K562 (cell line): ENCODE measurements around the gene URGCP. TPM values are rescaled to one million over a fixed set of nuclear protein-coding genes. Genes with fewer than 3 reads are reported as not detected.
A peak's percentile ranks its signal among the peaks of the same experiment; 100 is the strongest.

Experiments used
- CBX3 ChIP-seq, 2 experiments: IDR thresholded peaks; 1 replicate in 1 of 2; 2 replicates in 1 of 2; pipeline ENCODE4 v1.6.1; 2012; ENCODE audit warnings: inconsistent platforms in 2 of 2, low read length in 2 of 2, borderline replicate concordance in 1 of 2, control low read depth in 1 of 2
- CTBP1 ChIP-seq: fragments of 450-650 bp; IDR thresholded peaks from 2 replicates; pipeline ENCODE4 v1.6.1; 2016; ENCODE audit warnings: borderline replicate concordance
- CXXC5 ChIP-seq: fragments of 250-450 bp; sonication (Bioruptor Pico); IDR thresholded peaks from 2 replicates; pipeline ENCODE4 v1.8.0; 2022; ENCODE audit warnings: inconsistent platforms, mild to moderate bottlenecking, moderate library complexity
- EHMT2 ChIP-seq: fragments of 450-650 bp; IDR thresholded peaks from 2 replicates; pipeline ENCODE4 v1.6.1; 2018; ENCODE audit warnings: antibody characterized with exemption
- EP400 ChIP-seq: fragments of 450-650 bp; IDR thresholded peaks from 2 replicates; pipeline ENCODE4 v1.6.1; 2017; ENCODE audit warnings: antibody characterized with exemption, mild to moderate bottlenecking, moderate library complexity
- ERF ChIP-seq: fragments of 450-650 bp; formaldehyde crosslinking; IDR thresholded peaks from 2 replicates; pipeline ENCODE4 v1.4.0; 2020; ENCODE audit warnings: mild to moderate bottlenecking, mixed read lengths
- ESRRA ChIP-seq: fragments of 450-650 bp; IDR thresholded peaks from 2 replicates; pipeline ENCODE4 v1.6.1; 2014; ENCODE audit warnings: low read depth, mild to moderate bottlenecking, moderate library complexity, borderline replicate concordance
- FOSL1 ChIP-seq: fragments of 200-800 bp; sonication (Bioruptor generic); conservative IDR thresholded peaks from 2 replicates; pipeline ENCODE4 v1.6.1; 2016; ENCODE audit warnings: missing genetic modification characterization, missing compliant biosample characterization
- JUN ChIP-seq, 2 experiments: sonication (generic) in 1 of 2; formaldehyde crosslinking in 1 of 2; IDR thresholded peaks; 2 replicates each; pipeline versions ENCODE4 v1.6.1 to v1.8.0; 2012 to 2022; ENCODE audit warnings: borderline replicate concordance in 2 of 2, mild to moderate bottlenecking in 2 of 2, improper control_type of control experiment in 1 of 2, low read depth in 1 of 2, low read length in 1 of 2, missing genetic modification reagents in 1 of 2
- L3MBTL2 ChIP-seq: fragments of 450-650 bp; IDR thresholded peaks from 2 replicates; pipeline ENCODE4 v1.6.1; 2016; ENCODE audit warnings: mild to moderate bottlenecking, moderate library complexity
- MEIS2 ChIP-seq: fragments of 450-650 bp; IDR thresholded peaks from 2 replicates; pipeline ENCODE4 v1.6.1; 2014; ENCODE audit warnings: mild to moderate bottlenecking; ENCODE audit not compliant: partially characterized antibody
- NCOR1 ChIP-seq: fragments of 450-650 bp; IDR thresholded peaks from 2 replicates; pipeline ENCODE4 v1.6.1; 2016; ENCODE audit warnings: mild to moderate bottlenecking, moderate library complexity
- NFIC ChIP-seq: fragments of 450-650 bp; IDR thresholded peaks from 2 replicates; pipeline ENCODE4 v1.6.1; 2017; ENCODE audit warnings: mild to moderate bottlenecking, inconsistent platforms
- NR4A1 ChIP-seq, 2 experiments: fragments of 250-450 bp in 1 of 2; fragments of 450-650 bp in 1 of 2; sonication (Bioruptor Pico) in 1 of 2; IDR thresholded peaks; 2 replicates each; pipeline versions ENCODE4 v1.4.0 to v1.6.1; 2016 to 2020; ENCODE audit warnings: mild to moderate bottlenecking in 2 of 2, missing compliant biosample characterization in 1 of 2, missing genetic modification characterization in 1 of 2, moderate library complexity in 1 of 2
- PBX2 ChIP-seq, 2 experiments: IDR thresholded peaks in 1 of 2; conservative IDR thresholded peaks in 1 of 2; 2 replicates each; pipeline ENCODE4 v1.6.1; 2016; ENCODE audit warnings: low read depth in 2 of 2, mild to moderate bottlenecking in 1 of 2, missing compliant biosample characterization in 1 of 2, missing genetic modification characterization in 1 of 2, moderate library complexity in 1 of 2
- POLR2G ChIP-seq: fragments of 200-400 bp; formaldehyde crosslinking; IDR thresholded peaks from 2 replicates; pipeline ENCODE4 v1.6.1; 2017; ENCODE audit warnings: low read depth, mild to moderate bottlenecking, antibody characterized with exemption, low read length, moderate library complexity
- SRSF1 ChIP-seq: fragments of 200-400 bp; formaldehyde crosslinking; IDR thresholded peaks from 2 replicates; pipeline ENCODE4 v1.6.1; 2017; ENCODE audit warnings: mild to moderate bottlenecking, low read depth, low read length, moderate library complexity
- TBP ChIP-seq: optimal IDR thresholded peaks from 2 replicates; pipeline ENCODE3; 2011; ENCODE audit warnings: low read depth, low read length, improper control_type of control experiment
- YY1 ChIP-seq, 3 experiments: IDR thresholded peaks; 2 replicates each; pipeline ENCODE4 v1.6.1; 2011; ENCODE audit warnings: low read length in 2 of 3, mild to moderate bottlenecking in 2 of 3, moderate library complexity in 2 of 3, borderline replicate concordance in 1 of 3, control low read depth in 1 of 3, low read depth in 1 of 3; ENCODE audit not compliant: insufficient read depth in 3 of 3, insufficient replicate concordance in 2 of 3, control insufficient read depth in 1 of 3, insufficient read length in 1 of 3; ENCODE audit errors: extremely low read depth in 1 of 3
- ZNF592 ChIP-seq: fragments of 450-650 bp; IDR thresholded peaks from 2 replicates; pipeline ENCODE4 v1.6.1; 2017; ENCODE audit warnings: antibody characterized with exemption, mild to moderate bottlenecking
- polyA plus RNA-seq, 8 experiments: library from polyadenylated mRNA; depleted of rRNA in 4 of 8; stranded (reverse) in 5 of 8; unstranded in 3 of 8; fragments of >200 nt; fragmentation: Nextera tagmentation in 2 of 8; fragmentation: Illumina TruSeq in 1 of 8; extraction: Ambion mirVana in 2 of 8; extraction: Trizol in 1 of 8; gene quantifications; 2 replicates each; pipeline versions ENCODE4 v1.2.1 to v1.2.3, GENCODE V29; 2011 to 2014; ENCODE audit warnings: inconsistent platforms in 1 of 8, missing spikeins in 1 of 8
- total RNA-seq, 7 experiments: library from RNA; depleted of rRNA in 6 of 7; stranded (reverse); fragments of >200 nt in 6 of 7; fragmentation: Illumina TruSeq in 2 of 7; extraction: Trizol in 2 of 7; gene quantifications; 2 replicates each; pipeline versions ENCODE4 v1.2.1 to v1.2.3, GENCODE V29; 2011 to 2021; ENCODE audit warnings: low replicate concordance in 1 of 7

The URGCP gene
- total and polyA plus RNA-seq, 9 of the 15 experiments (the other 6 are each of a cell fraction or from before 2014, with no cell fraction given): 1.7 to 25.8 (median 12.5) TPM

- TF ChIP-seq PBX2 (CRISPR knock-in tag; IDR thresholded peaks at IDR 0.05; ENCODE audit: low read depth) (no peak), PBX2 (tag; conservative IDR thresholded peaks at IDR 0.05; ENCODE audit: low read depth) (peak; percentile 35; the same call in 1 of the 2 replicates), YY1 (IDR thresholded peaks at IDR 0.05; ENCODE audit: borderline replicate concordance in 1 of 3, control insufficient read depth in 1 of 3, extremely low read depth in 1 of 3, insufficient read depth in 3 of 3, insufficient read length in 1 of 3, insufficient replicate concordance in 2 of 3, low read depth in 1 of 3, low read length in 2 of 3) (peak in 2 of 3 experiments; percentile 47 to 83), ESRRA (peak; percentile 91), NFIC (peak; percentile 38; the same call in 1 of the 2 replicates), FOSL1 (tag) (peak; percentile 84), NR4A1 (CRISPR knock-in tag; IDR thresholded peaks at IDR 0.05) (no peak), NR4A1 (tag; IDR thresholded peaks at IDR 0.05) (0 out of 2 replicates have a peak, but pooled peaks have one; percentile 60), SRSF1 (no peak), TBP (no peak), JUN (IDR thresholded peaks at IDR 0.05; ENCODE audit: borderline replicate concordance, low read depth, low read length) (0 out of 2 replicates have a peak, but pooled peaks have one; percentile 43), JUN (CRISPR knock-in tag; IDR thresholded peaks at IDR 0.05; ENCODE audit: borderline replicate concordance) (no peak), EP400 (peak; percentile 64), ERF (CRISPR knock-in tag) (no peak), EHMT2 (peak; percentile 48; the same call in 1 of the 2 replicates), NCOR1 (no peak), POLR2G (0 out of 2 replicates have a peak, but pooled peaks have one; percentile 31), ZNF592 (peak; percentile 88), MEIS2 (peak; percentile 76), CXXC5 (CRISPR knock-in tag) (peak; percentile 25; the same call in 1 of the 2 replicates), CTBP1 (peak; percentile 34; the same call in 1 of the 2 replicates), L3MBTL2 (peak; percentile 31; the same call in 1 of the 2 replicates), CBX3 (IDR thresholded peaks at IDR 0.05; ENCODE audit: borderline replicate concordance in 1 of 2, low read length in 2 of 2) (peak in 1 of 2 experiments; percentile 46; a peak in 1 of 3 replicates)
These were observed 33.1 kb downstream of the URGCP start (continued) for GRCh38 chr7:43873300-43873699.
